GM08714 (cell line): ENCODE data around the gene TNFRSF14.
"Not testable (repeated sequence)": the region's sequence is repeated elsewhere in the genome, so short reads cannot be mapped to it uniquely, and the experiment has no call there.

Experiments used
- H3K4me3 ChIP-seq: fragments of 200-500 bp; sonication (Bioruptor generic); 2 replicates; pipeline ENCODE4 v1.5.1; 2014; ENCODE audit warnings: mild to moderate bottlenecking, low read length, inconsistent platforms
- ZNF274 ChIP-seq: IDR thresholded peaks from 2 replicates; pipeline ENCODE4 v1.6.1; 2012; ENCODE audit warnings: mild to moderate bottlenecking, low read depth, low read length

TNFRSF14 gene

GRCh38 chr1:2561898-2562895 lies 6.0 kb downstream of the TNFRSF14 start:
- TF ChIP-seq ZNF274, result no peak
- no peak overlapping the region for H3K4me3 ChIP-seq

GRCh38 chr1:2563205-2563604 lies 7.0 kb downstream of the TNFRSF14 start:
- no peak overlapping the region for H3K4me3 ChIP-seq
- TF ChIP-seq ZNF274, result no peak

- no peak for TF ChIP-seq ZNF274
- H3K4me3 ChIP-seq, result no peak overlapping the region
Observed at GRCh38 chr1:2564006-2564814, 8.0 kb downstream of the TNFRSF14 start.

GRCh38 chr1:2564815-2565374 lies 8.7 kb downstream of the TNFRSF14 start:
- H3K4me3 ChIP-seq, result no peak overlapping the region
- TF ChIP-seq ZNF274, result no peak

- TF ChIP-seq ZNF274, result no peak
Observed at GRCh38 chr1:2566101-2567045, 10.2 kb downstream of the TNFRSF14 start.

GRCh38 chr1:2567083-2567679 lies 11.0 kb downstream of the TNFRSF14 start:
- no peak for TF ChIP-seq ZNF274
- no peak overlapping the region for H3K4me3 ChIP-seq

More at GRCh38 chr1:2566101-2567045, 10.2 kb downstream of the TNFRSF14 start:
- no peak overlapping the region for H3K4me3 ChIP-seq

GRCh38 chr1:2568187-2568816 lies 12.1 kb downstream of the TNFRSF14 start:
- H3K4me3 ChIP-seq, result not testable (repeated sequence)

- no peak overlapping the region for H3K4me3 ChIP-seq
- TF ChIP-seq ZNF274, result no peak
Observed at GRCh38 chr1:2569060-2569459, 12.9 kb downstream of the TNFRSF14 start.

DNA sequence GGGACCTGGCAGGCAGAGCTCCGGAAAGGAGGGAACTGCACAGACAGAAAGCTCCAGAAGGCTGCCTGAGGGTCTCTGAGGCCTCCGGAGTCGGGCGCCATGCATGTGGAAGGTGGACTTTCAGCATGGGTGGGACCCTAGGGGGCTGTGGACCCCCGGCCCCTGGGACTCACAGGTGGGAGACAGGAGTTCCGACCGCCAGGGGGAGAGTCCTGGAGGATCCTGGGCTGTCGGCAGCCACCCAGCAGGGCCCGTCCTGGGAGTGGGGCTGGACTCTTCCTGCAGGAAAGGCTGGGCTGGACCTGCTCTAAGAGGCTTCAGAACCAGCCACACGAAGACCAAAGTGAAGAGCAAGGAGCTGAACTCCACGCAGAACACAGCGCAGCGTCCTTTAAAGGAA lies 13.5 kb downstream of the TNFRSF14 start:
- not testable (repeated sequence) for H3K4me3 ChIP-seq

DNA sequence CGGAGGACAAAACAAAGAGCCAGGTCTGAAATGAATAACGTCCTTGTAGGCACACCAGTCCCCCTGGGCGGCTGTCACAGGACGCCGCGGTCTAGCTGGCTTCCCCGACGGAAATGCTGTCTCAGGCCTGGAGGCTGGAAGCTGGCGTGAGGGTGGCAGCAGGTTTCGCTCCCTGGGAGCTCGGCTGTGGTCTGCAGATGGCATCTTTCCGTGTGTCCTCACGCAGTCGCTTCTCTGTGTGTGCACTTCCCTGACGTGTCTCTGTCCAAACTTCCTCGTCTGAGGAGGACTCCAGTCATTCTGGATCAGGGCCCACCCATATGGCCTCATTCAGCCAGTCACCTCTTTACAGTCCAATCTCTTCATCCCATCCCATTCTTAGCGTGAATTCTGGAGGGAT lies 14.2 kb downstream of the TNFRSF14 start:
- TF ChIP-seq ZNF274, result no peak
- H3K4me3 ChIP-seq, result no peak overlapping the region

GRCh38 chr1:2571348-2571747 lies 15.2 kb downstream of the TNFRSF14 start:
- TF ChIP-seq ZNF274, result no peak
- H3K4me3 ChIP-seq, result no peak overlapping the region

GRCh38 chr1:2573250-2573920 lies 17.2 kb downstream of the TNFRSF14 start:
- no peak overlapping the region for H3K4me3 ChIP-seq
- TF ChIP-seq ZNF274, result no peak
